ENCODE results near the gene BAHCC1.

GRCh38 chr17:81399481-81400153 is 4.4 kb downstream of the BAHCC1 start:
- no peak for TF ChIP-seq CTCF (conservative IDR thresholded peaks at IDR 0.05; ENCODE audit: low read depth, low read length)
- no peak for TF ChIP-seq EZH2phosphoT487 (IDR thresholded peaks at IDR 0.05; ENCODE audit: borderline replicate concordance, low read length)
- no peak for TF ChIP-seq EZH2 (IDR thresholded peaks at IDR 0.05; ENCODE audit: low read length, unreplicated experiment)
